Endothelial cell of umbilical vein (primary cell): ENCODE results near the gene CEACAM5. TPM values are rescaled to one million over a fixed set of nuclear protein-coding genes. Genes with fewer than 3 reads are reported as not detected.

Source experiments
- BruUV-seq: library from RNA; stranded (reverse); fragments of 400-500 nt; replicated peaks from 2 replicates; lab custom pipeline; 2021; lab: Mats Ljungman, UMichigan
- CTCF ChIA-PET: fragments of 300-600, 350-600 bp; sonication (Branson Sonifier 250); formaldehyde crosslinking; loops from one replicate; lab custom pipeline; 2021; ENCODE audit warnings: antibody characterized with exemption, inconsistent platforms; lab: Charles Lee
- POLR2A ChIA-PET: fragments of 300-600, 350-600 bp; sonication (Branson Sonifier 250); formaldehyde crosslinking; loops from one replicate; lab custom pipeline; 2021; ENCODE audit warnings: antibody characterized with exemption, inconsistent platforms; lab: Charles Lee
- DNase-seq: peaks from one replicate; pipeline ENCODE4 v3.0.0-alpha.2; 2011; ENCODE audit warnings: low read depth, low spot score
- FAIRE-seq: peaks from 2 replicates; lab custom pipeline; 2011; peaks lifted over from hg19 to GRCh38; lab: Jason Lieb, UNC
- H2AFZ ChIP-seq: 2 replicates; pipeline ENCODE4 v1.6.0; 2012; ENCODE audit warnings: low read depth, low read length, control low read depth, inconsistent platforms
- H3K27ac ChIP-seq: 2 replicates; pipeline ENCODE4 v1.5.1; 2011; ENCODE audit warnings: low read depth, mild to moderate bottlenecking, control low read depth, low read length, moderate library complexity; ENCODE audit not compliant: insufficient read depth
- H3K27me3 ChIP-seq, 2 experiments: 2 replicates each; pipeline versions ENCODE4 v1.6.0 to v1.6.1; 2011; ENCODE audit warnings: low read length in 2 of 2, mixed read lengths in 1 of 2; ENCODE audit not compliant: control insufficient read depth in 2 of 2, insufficient read depth in 2 of 2
- H3K36me3 ChIP-seq, 2 experiments: 2 replicates in 1 of 2; 3 replicates in 1 of 2; pipeline ENCODE4 v1.5.1; 2011; ENCODE audit warnings: low read length in 2 of 2, mild to moderate bottlenecking in 1 of 2, moderate library complexity in 1 of 2; ENCODE audit not compliant: control insufficient read depth in 2 of 2, insufficient read depth in 2 of 2; ENCODE audit errors: extremely low read depth in 1 of 2
- H3K4me1 ChIP-seq: 3 replicates; pipeline ENCODE4 v1.5.1; 2011; ENCODE audit warnings: mild to moderate bottlenecking, low read length; ENCODE audit not compliant: control insufficient read depth, insufficient read depth; ENCODE audit errors: extremely low read depth
- H3K4me2 ChIP-seq: 2 replicates; pipeline ENCODE4 v1.6.1; 2011; ENCODE audit warnings: low read length, control low read depth, mixed read lengths; ENCODE audit not compliant: insufficient read depth
- H3K4me3 ChIP-seq, 3 experiments: fragments of 200-600 bp in 1 of 3; sonication (generic), shearing (Covaris generic) in 1 of 3; replicated peaks in 1 of 3; 2 replicates each; pipeline ENCODE4 v1.5.1; 2011 to 2016; ENCODE audit warnings: control low read depth in 3 of 3, low read length in 3 of 3, mild to moderate bottlenecking in 2 of 3, inconsistent platforms in 1 of 3, low read depth in 1 of 3, moderate library complexity in 1 of 3; ENCODE audit not compliant: insufficient read depth in 1 of 3
- H3K79me2 ChIP-seq: 2 replicates; pipeline ENCODE4 v1.6.0; 2012; ENCODE audit warnings: low read length, inconsistent platforms; ENCODE audit not compliant: control insufficient read depth, insufficient read depth
- H3K9ac ChIP-seq: replicated peaks from 2 replicates; pipeline ENCODE3; 2011; ENCODE audit warnings: low read length, control low read depth; ENCODE audit not compliant: insufficient read depth; ENCODE audit errors: extremely low read depth
- H3K9me1 ChIP-seq: replicated peaks from 3 replicates; pipeline ENCODE4 v1.6.0; 2011; ENCODE audit warnings: mild to moderate bottlenecking, low read length; ENCODE audit not compliant: control insufficient read depth, insufficient read depth; ENCODE audit errors: extremely low read depth
- H3K9me3 ChIP-seq: replicated peaks from 2 replicates; pipeline ENCODE4 v1.5.1; 2012; ENCODE audit warnings: low read length, inconsistent platforms; ENCODE audit not compliant: control insufficient read depth, insufficient read depth
- H4K20me1 ChIP-seq: replicated peaks from 2 replicates; pipeline ENCODE3; 2011; ENCODE audit warnings: mild to moderate bottlenecking, low read length; ENCODE audit not compliant: control insufficient read depth, insufficient read depth; ENCODE audit errors: extremely low read depth
- CTCF ChIP-seq, 2 donors: IDR thresholded peaks; 1 replicate in 1 of 2; 2 replicates in 1 of 2; pipeline ENCODE4 v1.5.1; 2011; ENCODE audit warnings: low read length in 2 of 2, mild to moderate bottlenecking in 2 of 2, moderate library complexity in 2 of 2, control low read depth in 1 of 2, inconsistent platforms in 1 of 2, low read depth in 1 of 2; ENCODE audit not compliant: insufficient read depth in 1 of 2; ENCODE audit errors: extremely low read depth in 1 of 2
- EZH2 ChIP-seq: IDR thresholded peaks from 2 replicates; pipeline ENCODE4 v1.6.1; 2012; ENCODE audit warnings: borderline replicate concordance, low read depth, mild to moderate bottlenecking, moderate library complexity, low read length, inconsistent platforms; ENCODE audit not compliant: severe bottlenecking
- FOS ChIP-seq: IDR thresholded peaks from 2 replicates; pipeline ENCODE4 v1.6.1; 2011; ENCODE audit warnings: mild to moderate bottlenecking, low read length, moderate library complexity, borderline replicate concordance; ENCODE audit not compliant: insufficient read depth
- GATA2 ChIP-seq: IDR thresholded peaks from 2 replicates; pipeline ENCODE4 v1.7.0; 2011; ENCODE audit warnings: low read depth, mild to moderate bottlenecking, moderate library complexity, mixed read lengths, low read length; ENCODE audit not compliant: insufficient read length, insufficient read depth
- JUN ChIP-seq: IDR thresholded peaks from 2 replicates; pipeline ENCODE4 v1.6.1; 2011; ENCODE audit warnings: borderline replicate concordance, low read depth; ENCODE audit not compliant: insufficient read length, insufficient read depth
- MYC ChIP-seq: IDR thresholded peaks from one replicate; pipeline ENCODE4 v1.6.1; 2011; ENCODE audit warnings: mild to moderate bottlenecking, low read depth, low read length
- POLR2A ChIP-seq: IDR thresholded peaks from 2 replicates; pipeline ENCODE4 v1.6.1; 2012; ENCODE audit warnings: low read depth, mild to moderate bottlenecking, control low read depth, low read length
- POLR2AphosphoS5 ChIP-seq: IDR thresholded peaks from 2 replicates; pipeline ENCODE4 v1.6.1; 2012; ENCODE audit warnings: low read depth, mild to moderate bottlenecking, control low read depth, low read length, moderate library complexity; ENCODE audit not compliant: insufficient read depth
- dilution Hi-C: fragments of 300-500 bp; cut with MboI; formaldehyde crosslinking; loops from one replicate; pipeline ENCODE4 v1.15.0; 2019; ENCODE audit warnings: low sequenced_read_pairs; ENCODE audit not compliant: extremely low pct_ligation_motif_present
- intact Hi-C: fragments of 100-400 bp; cut with micrococcal nuclease; formaldehyde crosslinking; loops from one replicate; pipeline ENCODE4 v1.10.0; 2022
- polyA plus RNA-seq, 4 experiments: library from polyadenylated mRNA; depleted of rRNA in 3 of 4; stranded (reverse) in 3 of 4; unstranded in 1 of 4; fragments of >200 nt; gene quantifications; 2 replicates each; pipeline versions ENCODE4 v1.2.1 to v1.2.3, GENCODE V29; 2011 to 2012; ENCODE audit warnings: missing spikeins in 1 of 4
- total RNA-seq: library from RNA; stranded (reverse); gene quantifications from 2 replicates; pipeline ENCODE4 v1.2.3, GENCODE V29; 2021
- TF ChIP-seq, protein P1 (sequence below): IDR thresholded peaks from 2 replicates; pipeline ENCODE4 v1.6.1; 2011; ENCODE audit not compliant: insufficient read depth, insufficient read length

Gene CEACAM5
- total and polyA plus RNA-seq, 2 donors (not counting 3 experiments of a cell fraction or from before 2014, with no cell fraction given) = not detected

- H3K79me2 ChIP-seq = no peaks in the 10 kb centered on the region
- no peak overlapping the region for H2AFZ ChIP-seq
- DNase-seq (no peak), FAIRE-seq (no peak)
- H3K4me1 ChIP-seq = no peaks in the 10 kb centered on the region
- H3K9me1 ChIP-seq = no peaks in the 10 kb centered on the region
- TF ChIP-seq CTCF (IDR thresholded peaks at IDR 0.05; ENCODE audit: extremely low read depth in 1 of 2, insufficient read depth in 1 of 2, low read depth in 1 of 2, low read length in 2 of 2) (no peak), MYC (no peak), POLR2AphosphoS5 (no peak)
- H3K27me3 ChIP-seq = no peaks in the 10 kb centered on the region
- intact Hi-C loops (no loop called here), dilution Hi-C loops (no loop called here)
- ChIA-PET CTCF (interaction anchor here (1.3 kb wide), 1 partner anchor 8 kb away, joined by 5 read pairs; no protein-coding TSS in a partner anchor), POLR2A (no interaction called here)
- no peaks in the 10 kb centered on the region for H4K20me1 ChIP-seq
- BruUV-seq = no TSS peak
- no peaks in the 10 kb centered on the region for H3K36me3 ChIP-seq
- H3K9ac ChIP-seq = no peak overlapping the region
- H3K4me3 ChIP-seq = no peak overlapping the region
- H3K4me2 ChIP-seq = no peak overlapping the region
- H3K9me3 ChIP-seq = no peaks in the 10 kb centered on the region
- no peak overlapping the region for H3K27ac ChIP-seq
These were observed 9.6 kb upstream of the CEACAM5 start for GRCh38 chr19:41698746-41699230.

GRCh38 chr19:41699231-41699967 lies 9.0 kb upstream of the CEACAM5 start:
- no peak for FAIRE-seq
- Histone ChIP-seq H3K79me2 (no peaks in the 10 kb centered on the region), H3K27me3 (no peaks in the 10 kb centered on the region), H3K9me3 (no peaks in the 10 kb centered on the region), H3K4me1 (no peaks in the 10 kb centered on the region), H3K9me1 (no peaks in the 10 kb centered on the region), H4K20me1 (no peaks in the 10 kb centered on the region), H2AFZ (no peak overlapping the region), H3K4me3 (no peak overlapping the region), H3K4me2 (no peak overlapping the region), H3K27ac (no peak overlapping the region), H3K36me3 (no peaks in the 10 kb centered on the region), H3K9ac (no peak overlapping the region)
- intact Hi-C loops = no loop called here
- dilution Hi-C loops = no loop called here
- no peak for TF ChIP-seq POLR2A
- TF ChIP-seq GATA2 = no peak
- TF ChIP-seq, protein P1, sequence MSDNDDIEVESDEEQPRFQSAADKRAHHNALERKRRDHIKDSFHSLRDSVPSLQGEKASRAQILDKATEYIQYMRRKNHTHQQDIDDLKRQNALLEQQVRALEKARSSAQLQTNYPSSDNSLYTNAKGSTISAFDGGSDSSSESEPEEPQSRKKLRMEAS = no peak
- no peak for TF ChIP-seq MYC
- no peak for TF ChIP-seq EZH2
- TF ChIP-seq CTCF (IDR thresholded peaks at IDR 0.05; ENCODE audit: extremely low read depth in 1 of 2, insufficient read depth in 1 of 2, low read depth in 1 of 2, low read length in 2 of 2) = no peak
- no peak for TF ChIP-seq FOS
- TF ChIP-seq JUN = no peak
- TF ChIP-seq POLR2AphosphoS5 = no peak
- no TSS peak for BruUV-seq
- ChIA-PET CTCF (interaction anchor here (1.3 kb wide), 1 partner anchor 7 kb away, joined by 5 read pairs; no protein-coding TSS in a partner anchor), POLR2A (no interaction called here)
- no peak for DNase-seq
